ENCODE data around the gene OSBPL10.

DNA sequence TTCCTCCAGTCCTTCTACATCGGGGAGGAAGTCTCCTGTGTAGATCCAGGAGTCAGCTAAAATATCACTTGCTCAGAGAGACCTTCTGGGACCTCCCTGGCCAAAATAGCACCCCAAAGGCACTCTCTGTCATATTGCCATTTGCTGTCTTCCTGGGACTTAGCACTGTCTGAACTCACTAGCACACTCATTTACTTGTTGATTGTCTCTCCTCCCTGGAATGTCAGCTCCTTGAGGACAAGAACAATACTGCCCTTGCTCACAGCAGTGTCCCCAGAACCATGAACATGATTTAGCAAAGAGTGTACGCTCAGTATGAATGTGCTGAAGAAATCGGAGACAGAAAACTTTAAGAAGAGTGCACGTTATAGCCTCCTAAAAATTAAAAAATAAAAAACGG is 245.4 kb downstream of the OSBPL10 start:
- TF ChIP-seq, protein P1, sequence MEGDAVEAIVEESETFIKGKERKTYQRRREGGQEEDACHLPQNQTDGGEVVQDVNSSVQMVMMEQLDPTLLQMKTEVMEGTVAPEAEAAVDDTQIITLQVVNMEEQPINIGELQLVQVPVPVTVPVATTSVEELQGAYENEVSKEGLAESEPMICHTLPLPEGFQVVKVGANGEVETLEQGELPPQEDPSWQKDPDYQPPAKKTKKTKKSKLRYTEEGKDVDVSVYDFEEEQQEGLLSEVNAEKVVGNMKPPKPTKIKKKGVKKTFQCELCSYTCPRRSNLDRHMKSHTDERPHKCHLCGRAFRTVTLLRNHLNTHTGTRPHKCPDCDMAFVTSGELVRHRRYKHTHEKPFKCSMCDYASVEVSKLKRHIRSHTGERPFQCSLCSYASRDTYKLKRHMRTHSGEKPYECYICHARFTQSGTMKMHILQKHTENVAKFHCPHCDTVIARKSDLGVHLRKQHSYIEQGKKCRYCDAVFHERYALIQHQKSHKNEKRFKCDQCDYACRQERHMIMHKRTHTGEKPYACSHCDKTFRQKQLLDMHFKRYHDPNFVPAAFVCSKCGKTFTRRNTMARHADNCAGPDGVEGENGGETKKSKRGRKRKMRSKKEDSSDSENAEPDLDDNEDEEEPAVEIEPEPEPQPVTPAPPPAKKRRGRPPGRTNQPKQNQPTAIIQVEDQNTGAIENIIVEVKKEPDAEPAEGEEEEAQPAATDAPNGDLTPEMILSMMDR (conservative IDR thresholded peaks at IDR 0.05; ENCODE audit: low read depth, low read length), result no peak
- no peak for TF ChIP-seq EZH2 (IDR thresholded peaks at IDR 0.05; ENCODE audit: borderline replicate concordance, low read depth, low read length, poor library complexity, severe bottlenecking)
